ENCODE data around the gene SLC29A1.

Gene SLC29A1

GRCh38 chr6:44201638-44202303, 21.6 kb upstream of the SLC29A1 start:
- TF ChIP-seq CTCF (IDR thresholded peaks at IDR 0.05; ENCODE audit: poor library complexity, severe bottlenecking), result no peak
- Histone ChIP-seq H3K27me3 (ENCODE audit: insufficient read depth, poor library complexity, severe bottlenecking) (no peaks in the 10 kb centered on the region), H3K36me3 (ENCODE audit: low read depth) (no peaks in the 10 kb centered on the region), H3K9me3 (ENCODE audit: severe bottlenecking) (no peaks in the 10 kb centered on the region), H3K27ac (ENCODE audit: poor library complexity, severe bottlenecking) (peak overlapping the region; percentile 29), H3K4me3 (ENCODE audit: severe bottlenecking) (no peak overlapping the region), H3K4me1 (ENCODE audit: insufficient read depth, poor library complexity, severe bottlenecking) (peaks cover 20% of the 10 kb centered on the region)
- ATAC-seq (ENCODE audit: low read depth) (peak; percentile 71), DNase-seq (ENCODE audit: low spot score) (no peak)

- DNase-seq (ENCODE audit: low spot score) (no peak), ATAC-seq (ENCODE audit: low read depth) (no peak)
- no peak overlapping the region for H3K4me3 ChIP-seq (ENCODE audit: severe bottlenecking)
- no peaks in the 10 kb centered on the region for H3K27me3 ChIP-seq (ENCODE audit: insufficient read depth, poor library complexity, severe bottlenecking)
- no peak for TF ChIP-seq CTCF (IDR thresholded peaks at IDR 0.05; ENCODE audit: poor library complexity, severe bottlenecking)
- H3K36me3 ChIP-seq (ENCODE audit: low read depth), result no peaks in the 10 kb centered on the region
- peaks cover 20% of the 10 kb centered on the region for H3K4me1 ChIP-seq (ENCODE audit: insufficient read depth, poor library complexity, severe bottlenecking)
- H3K27ac ChIP-seq (ENCODE audit: poor library complexity, severe bottlenecking), result no peak overlapping the region
- no peaks in the 10 kb centered on the region for H3K9me3 ChIP-seq (ENCODE audit: severe bottlenecking)
Measured at GRCh38 chr6:44202332-44202971, 20.9 kb upstream of the SLC29A1 start.

GRCh38 chr6:44202972-44203750, 20.2 kb upstream of the SLC29A1 start:
- Histone ChIP-seq H3K9me3 (ENCODE audit: severe bottlenecking) (no peaks in the 10 kb centered on the region), H3K27me3 (ENCODE audit: insufficient read depth, poor library complexity, severe bottlenecking) (no peaks in the 10 kb centered on the region), H3K4me1 (ENCODE audit: insufficient read depth, poor library complexity, severe bottlenecking) (peaks cover 20% of the 10 kb centered on the region), H3K4me3 (ENCODE audit: severe bottlenecking) (no peak overlapping the region), H3K27ac (ENCODE audit: poor library complexity, severe bottlenecking) (no peak overlapping the region), H3K36me3 (ENCODE audit: low read depth) (no peaks in the 10 kb centered on the region)
- ATAC-seq (ENCODE audit: low read depth) (no peak), DNase-seq (ENCODE audit: low spot score) (no peak)
- no peak for TF ChIP-seq CTCF (IDR thresholded peaks at IDR 0.05; ENCODE audit: poor library complexity, severe bottlenecking)

GRCh38 chr6:44203955-44204354, 19.4 kb upstream of the SLC29A1 start:
- no peak overlapping the region for H3K27ac ChIP-seq (ENCODE audit: poor library complexity, severe bottlenecking)
- peaks cover 20% of the 10 kb centered on the region for H3K4me1 ChIP-seq (ENCODE audit: insufficient read depth, poor library complexity, severe bottlenecking)
- ATAC-seq (ENCODE audit: low read depth) (no peak), DNase-seq (ENCODE audit: low spot score) (no peak)
- TF ChIP-seq CTCF (IDR thresholded peaks at IDR 0.05; ENCODE audit: poor library complexity, severe bottlenecking), result no peak
- no peaks in the 10 kb centered on the region for H3K36me3 ChIP-seq (ENCODE audit: low read depth)
- no peaks in the 10 kb centered on the region for H3K9me3 ChIP-seq (ENCODE audit: severe bottlenecking)
- no peak overlapping the region for H3K4me3 ChIP-seq (ENCODE audit: severe bottlenecking)
- H3K27me3 ChIP-seq (ENCODE audit: insufficient read depth, poor library complexity, severe bottlenecking), result no peaks in the 10 kb centered on the region
